Epithelial cell of esophagus (primary cell): ENCODE measurements around the gene FAM124A.

Source experiments
- DNase-seq: peaks from one replicate; pipeline ENCODE4 v3.0.0; 2010; ENCODE audit warnings: low read depth
- H3K4me3 ChIP-seq: 2 replicates; pipeline ENCODE4 v1.5.1; 2011; ENCODE audit warnings: mild to moderate bottlenecking, low read length, control low read depth
- TF ChIP-seq, protein P1 (sequence below): IDR thresholded peaks from 2 replicates; pipeline ENCODE4 v1.5.1; 2011; ENCODE audit warnings: low read depth, mild to moderate bottlenecking, low read length, control low read depth, inconsistent platforms; ENCODE audit not compliant: insufficient read depth; ENCODE audit errors: missing control alignments

FAM124A gene

GRCh38 chr13:51227404-51227803 is 5.2 kb downstream of the FAM124A start:
- DNase-seq = no peak
- H3K4me3 ChIP-seq = no peak overlapping the region
- TF ChIP-seq, protein P1, sequence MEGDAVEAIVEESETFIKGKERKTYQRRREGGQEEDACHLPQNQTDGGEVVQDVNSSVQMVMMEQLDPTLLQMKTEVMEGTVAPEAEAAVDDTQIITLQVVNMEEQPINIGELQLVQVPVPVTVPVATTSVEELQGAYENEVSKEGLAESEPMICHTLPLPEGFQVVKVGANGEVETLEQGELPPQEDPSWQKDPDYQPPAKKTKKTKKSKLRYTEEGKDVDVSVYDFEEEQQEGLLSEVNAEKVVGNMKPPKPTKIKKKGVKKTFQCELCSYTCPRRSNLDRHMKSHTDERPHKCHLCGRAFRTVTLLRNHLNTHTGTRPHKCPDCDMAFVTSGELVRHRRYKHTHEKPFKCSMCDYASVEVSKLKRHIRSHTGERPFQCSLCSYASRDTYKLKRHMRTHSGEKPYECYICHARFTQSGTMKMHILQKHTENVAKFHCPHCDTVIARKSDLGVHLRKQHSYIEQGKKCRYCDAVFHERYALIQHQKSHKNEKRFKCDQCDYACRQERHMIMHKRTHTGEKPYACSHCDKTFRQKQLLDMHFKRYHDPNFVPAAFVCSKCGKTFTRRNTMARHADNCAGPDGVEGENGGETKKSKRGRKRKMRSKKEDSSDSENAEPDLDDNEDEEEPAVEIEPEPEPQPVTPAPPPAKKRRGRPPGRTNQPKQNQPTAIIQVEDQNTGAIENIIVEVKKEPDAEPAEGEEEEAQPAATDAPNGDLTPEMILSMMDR = no peak

DNA sequence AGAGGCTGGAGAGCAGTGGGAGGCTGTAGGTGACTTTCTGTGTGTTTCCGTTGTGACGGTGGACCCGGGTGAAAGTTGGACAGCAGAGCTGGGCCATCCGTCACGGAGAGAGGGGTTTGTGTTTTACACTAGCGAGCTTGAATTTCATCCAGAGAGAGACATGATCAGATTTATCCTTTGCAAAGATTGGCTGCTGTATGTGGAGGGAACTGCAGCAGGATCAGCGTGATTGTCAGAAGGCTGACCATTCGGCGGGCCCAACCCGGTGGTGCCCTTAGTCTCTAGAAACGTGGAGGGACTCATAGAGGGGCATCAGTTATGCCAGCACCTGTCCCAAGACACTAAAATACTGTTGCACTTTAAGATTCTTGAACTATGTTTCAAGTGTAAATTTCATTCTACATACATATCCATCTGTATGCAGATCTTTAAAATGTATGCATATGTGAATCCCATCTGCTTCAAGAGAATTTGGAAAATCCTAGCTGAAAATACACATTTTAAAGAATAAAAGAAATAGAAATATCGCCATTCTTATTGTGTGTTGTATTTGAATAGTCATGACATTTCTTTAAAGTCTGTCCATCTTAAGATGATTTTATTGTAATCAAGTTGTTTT is 7.0 kb downstream of the FAM124A start:
- H3K4me3 ChIP-seq = no peak overlapping the region
- no peak for DNase-seq
- TF ChIP-seq, protein P1 = no peak

- TF ChIP-seq, protein P1 = no peak
- no peak overlapping the region for H3K4me3 ChIP-seq
- DNase-seq = no peak
These were observed 7.5 kb downstream of the FAM124A start for GRCh38 chr13:51229731-51230130.

DNA sequence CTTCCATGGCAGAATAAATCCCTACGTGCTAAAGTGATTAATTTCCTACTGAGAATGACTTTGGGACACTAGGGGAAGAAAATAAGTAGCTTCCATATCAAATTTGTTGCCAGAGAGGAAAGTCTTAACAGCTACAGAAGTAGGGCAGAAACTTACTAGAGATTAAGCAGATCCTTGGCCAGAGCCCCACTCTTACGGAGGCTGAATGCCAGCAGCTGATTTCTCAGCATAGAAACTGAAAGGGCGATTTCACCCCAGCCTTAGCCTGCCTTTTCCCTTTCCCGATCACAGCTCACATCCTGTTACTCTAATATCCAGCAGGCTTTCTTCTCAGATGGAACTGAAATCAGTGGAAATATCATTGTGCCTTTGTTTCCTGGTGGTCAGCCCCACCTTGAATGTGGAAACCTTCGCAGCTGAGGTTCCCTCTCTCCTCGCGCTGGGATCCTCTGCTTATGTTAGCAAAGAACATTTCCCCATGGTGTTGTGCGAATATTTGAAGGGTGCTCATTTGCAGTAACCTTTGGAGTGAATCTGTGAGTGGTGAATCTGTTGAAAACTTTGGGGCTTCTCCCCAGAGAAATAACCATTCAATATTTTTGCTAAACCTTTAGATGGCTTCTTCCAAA is 8.4 kb downstream of the FAM124A start:
- TF ChIP-seq, protein P1 = no peak
- no peak for DNase-seq
- H3K4me3 ChIP-seq = no peak overlapping the region

- H3K4me3 ChIP-seq = no peak overlapping the region
- TF ChIP-seq, protein P1 = no peak
- no peak for DNase-seq
These were observed 9.3 kb downstream of the FAM124A start for GRCh38 chr13:51231456-51231855.

DNA sequence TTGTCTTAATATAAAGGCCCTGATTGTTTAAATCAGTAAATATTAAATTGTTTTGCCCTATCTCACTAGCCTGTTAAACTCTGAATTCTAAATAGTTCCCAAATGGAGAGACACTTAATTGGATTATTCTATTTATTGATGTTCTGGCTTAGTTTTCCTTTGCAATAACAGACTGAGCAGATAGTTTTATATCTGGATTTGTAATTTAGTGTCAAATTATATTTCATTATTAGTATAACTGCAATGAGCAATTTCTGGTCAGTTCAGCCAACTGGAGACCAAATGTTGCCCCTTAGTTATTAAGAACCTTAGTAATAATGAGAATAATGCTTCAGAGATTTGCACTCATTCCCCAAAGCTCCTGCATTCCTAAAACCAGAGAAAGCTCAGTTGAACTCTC is 10.1 kb downstream of the FAM124A start:
- TF ChIP-seq, protein P1 = no peak
- no peak for DNase-seq
- H3K4me3 ChIP-seq = no peak overlapping the region

DNA sequence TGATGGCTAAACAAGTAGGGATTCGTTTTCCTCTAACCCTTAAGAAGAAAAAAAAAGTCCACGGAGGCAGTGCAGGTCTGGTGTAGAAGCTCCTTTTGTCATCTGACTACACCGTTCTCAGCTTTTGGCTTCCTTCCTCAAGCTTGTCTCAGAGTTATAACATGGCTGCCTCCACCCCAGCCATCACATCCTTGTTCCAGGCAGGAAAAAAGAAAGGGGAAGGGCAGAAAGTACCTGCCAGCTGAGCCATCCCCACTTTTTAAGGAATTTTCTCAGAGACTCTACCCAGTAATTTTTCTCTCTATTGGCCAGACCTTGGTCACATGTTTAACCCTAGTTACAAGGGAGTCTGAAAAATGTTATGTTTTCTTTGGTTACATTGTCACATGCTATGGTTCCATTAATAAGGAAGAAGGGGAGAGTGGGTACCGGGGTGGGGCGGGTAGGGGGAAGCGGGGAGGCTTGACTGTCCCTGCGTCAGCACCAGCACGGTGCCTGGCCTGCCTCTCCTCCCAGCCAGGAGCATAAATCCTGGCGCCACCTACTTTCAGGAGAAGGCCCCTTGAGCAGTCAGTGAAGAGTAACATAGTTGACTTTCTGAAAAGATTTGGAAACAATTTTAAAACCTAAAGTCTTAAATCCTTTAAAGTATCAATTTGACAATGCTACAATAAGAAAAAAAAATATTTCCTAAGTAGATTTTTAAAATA is 11.1 kb downstream of the FAM124A start:
- DNase-seq = no peak
- H3K4me3 ChIP-seq = no peak overlapping the region
- TF ChIP-seq, protein P1 = no peak
